Mesothelial cell of epicardium (in vitro differentiated cells): ENCODE measurements around the gene ARHGEF28. TPM values are rescaled to one million over a fixed set of nuclear protein-coding genes. Genes with fewer than 3 reads are reported as not detected.

Source experiments
- DNase-seq, 2 experiments: peaks; one replicate each; pipeline ENCODE4 v3.0.0; 2021; ENCODE audit warnings: low spot score in 2 of 2; ENCODE audit not compliant: unreplicated experiment in 2 of 2
- H3K27ac Mint-ChIP-seq: 2 replicates; pipeline ENCODE4 v1.8.0; 2021; ENCODE audit warnings: mixed read lengths
- H3K27me3 Mint-ChIP-seq: 2 replicates; pipeline ENCODE4 v1.8.0; 2021; ENCODE audit warnings: low read depth, mixed read lengths
- H3K36me3 Mint-ChIP-seq: 2 replicates; pipeline ENCODE4 v1.8.0; 2021; ENCODE audit warnings: mixed read lengths
- H3K4me1 Mint-ChIP-seq: 2 replicates; pipeline ENCODE4 v1.8.0; 2021; ENCODE audit warnings: mixed read lengths
- H3K4me3 Mint-ChIP-seq: 2 replicates; pipeline ENCODE4 v1.8.0; 2021; ENCODE audit warnings: mild to moderate bottlenecking, moderate library complexity, mixed read lengths
- H3K9me3 Mint-ChIP-seq: 2 replicates; pipeline ENCODE4 v1.8.0; 2021; ENCODE audit warnings: mixed read lengths
- CTCF ChIP-seq: fragments of 200-600 bp; sonication (generic); IDR thresholded peaks from one replicate; pipeline ENCODE4 v1.5.0; 2021; ENCODE audit warnings: antibody characterized with exemption; ENCODE audit not compliant: unreplicated experiment
- total RNA-seq: library from RNA; stranded (reverse); gene quantifications from 3 replicates; pipeline ENCODE4 v1.2.1, GENCODE V29; 2021

Gene ARHGEF28
- total RNA-seq, 1 donor from 2014 or later, result 0.40 TPM

- H3K36me3 Mint-ChIP-seq, result no peaks in the 10 kb centered on the region
- no peak for DNase-seq
Measured at GRCh38 chr5:73617510-73618279, 8.3 kb upstream of the ARHGEF28 start.

GRCh38 chr5:73619606-73620333 lies 6.2 kb upstream of the ARHGEF28 start:
- no peak overlapping the region for H3K27ac Mint-ChIP-seq
- peaks cover 79% of the 10 kb centered on the region for H3K27me3 Mint-ChIP-seq
- no peak for DNase-seq
- H3K4me3 Mint-ChIP-seq, result no peak overlapping the region
- H3K4me1 Mint-ChIP-seq, result no peaks in the 10 kb centered on the region
- H3K9me3 Mint-ChIP-seq, result no peaks in the 10 kb centered on the region
- no peak for TF ChIP-seq CTCF
- H3K36me3 Mint-ChIP-seq, result no peaks in the 10 kb centered on the region

More at GRCh38 chr5:73617510-73618279, 8.3 kb upstream of the ARHGEF28 start:
- no peak overlapping the region for H3K4me3 Mint-ChIP-seq
- TF ChIP-seq CTCF, result no peak
- H3K9me3 Mint-ChIP-seq, result no peaks in the 10 kb centered on the region
- H3K27ac Mint-ChIP-seq, result no peak overlapping the region
- H3K4me1 Mint-ChIP-seq, result no peaks in the 10 kb centered on the region
- peaks cover 79% of the 10 kb centered on the region for H3K27me3 Mint-ChIP-seq

- Mint-ChIP-seq H3K4me1 (peaks cover 1% of the 10 kb centered on the region), H3K27ac (no peak overlapping the region), H3K27me3 (peaks cover 78% of the 10 kb centered on the region), H3K36me3 (no peaks in the 10 kb centered on the region), H3K9me3 (no peaks in the 10 kb centered on the region), H3K4me3 (no peak overlapping the region)
- TF ChIP-seq CTCF, result no peak
- DNase-seq, result no peak
Measured at GRCh38 chr5:73620334-73620687, 5.7 kb upstream of the ARHGEF28 start.

GRCh38 chr5:73623060-73623459 lies 2.9 kb upstream of the ARHGEF28 start:
- Mint-ChIP-seq H3K4me1 (peaks cover 2% of the 10 kb centered on the region), H3K4me3 (no peak overlapping the region), H3K27me3 (peaks cover 80% of the 10 kb centered on the region), H3K27ac (no peak overlapping the region), H3K9me3 (no peaks in the 10 kb centered on the region), H3K36me3 (no peaks in the 10 kb centered on the region)
- TF ChIP-seq CTCF, result no peak
- no peak for DNase-seq

- Mint-ChIP-seq H3K4me1 (peaks cover 2% of the 10 kb centered on the region), H3K4me3 (no peak overlapping the region), H3K9me3 (no peaks in the 10 kb centered on the region), H3K27ac (no peak overlapping the region), H3K27me3 (peaks cover 85% of the 10 kb centered on the region), H3K36me3 (no peaks in the 10 kb centered on the region)
- no peak for TF ChIP-seq CTCF
- DNase-seq, result no peak
Measured at GRCh38 chr5:73623901-73624404, 2.0 kb upstream of the ARHGEF28 start.
